Hippocampal formation (tissue), 2 donors: Measurements from ENCODE around the gene RPL12.

Source experiments
- DNase-seq, 2 donors: peaks; one replicate each; lab custom pipeline; 2025; lab: John Stamatoyannopoulos, UW

The RPL12 gene

DNA sequence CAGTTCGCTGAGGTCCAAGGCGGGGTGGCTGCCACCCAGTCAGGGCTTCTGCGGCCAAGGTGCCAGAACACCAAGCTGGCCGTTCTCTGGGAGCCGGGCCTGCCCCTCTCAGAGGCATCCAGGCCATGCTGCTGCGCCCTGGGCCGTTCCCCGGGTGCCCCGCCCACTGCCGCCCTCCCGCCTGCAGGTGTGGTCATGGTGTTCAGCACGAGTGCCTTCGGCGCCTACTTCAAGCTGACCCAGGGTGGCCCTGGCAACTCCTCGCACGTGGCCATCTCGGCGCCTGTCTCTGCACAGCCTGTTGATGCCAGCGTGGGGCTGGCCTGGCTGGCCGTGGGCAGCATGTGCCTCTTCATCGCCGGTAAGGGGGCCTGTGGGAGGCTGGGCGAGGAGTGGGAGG is 46.6 kb downstream of the RPL12 start:
- DNase-seq: no peak

DNA sequence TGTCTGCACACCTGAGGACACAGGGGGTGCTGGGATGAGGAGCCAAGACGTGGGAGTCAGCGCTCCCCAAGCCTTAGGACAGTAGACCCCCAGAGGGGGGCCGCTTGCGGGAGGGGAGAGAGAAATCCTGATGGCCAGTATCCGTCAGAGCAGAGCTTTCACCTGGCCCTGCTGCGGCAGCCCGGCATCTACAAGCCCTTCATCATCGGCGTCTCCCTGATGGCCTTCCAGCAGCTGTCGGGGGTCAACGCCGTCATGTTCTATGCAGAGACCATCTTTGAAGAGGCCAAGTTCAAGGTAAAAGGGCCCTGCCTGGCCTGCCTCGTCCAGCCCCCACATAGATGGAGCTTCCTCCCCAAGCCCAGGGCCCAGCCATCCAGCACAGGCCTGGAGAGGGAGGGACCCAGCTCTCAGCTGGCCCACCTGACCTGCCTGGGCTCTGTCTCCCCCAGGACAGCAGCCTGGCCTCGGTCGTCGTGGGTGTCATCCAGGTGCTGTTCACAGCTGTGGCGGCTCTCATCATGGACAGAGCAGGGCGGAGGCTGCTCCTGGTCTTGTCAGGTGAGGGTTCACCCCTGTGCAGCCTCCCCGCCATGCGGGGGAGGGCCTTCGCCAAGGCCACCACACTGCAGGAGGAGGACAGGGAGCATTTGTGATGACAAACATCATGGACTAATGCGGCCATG is 47.6 kb downstream of the RPL12 start:
- no peak for DNase-seq

DNA sequence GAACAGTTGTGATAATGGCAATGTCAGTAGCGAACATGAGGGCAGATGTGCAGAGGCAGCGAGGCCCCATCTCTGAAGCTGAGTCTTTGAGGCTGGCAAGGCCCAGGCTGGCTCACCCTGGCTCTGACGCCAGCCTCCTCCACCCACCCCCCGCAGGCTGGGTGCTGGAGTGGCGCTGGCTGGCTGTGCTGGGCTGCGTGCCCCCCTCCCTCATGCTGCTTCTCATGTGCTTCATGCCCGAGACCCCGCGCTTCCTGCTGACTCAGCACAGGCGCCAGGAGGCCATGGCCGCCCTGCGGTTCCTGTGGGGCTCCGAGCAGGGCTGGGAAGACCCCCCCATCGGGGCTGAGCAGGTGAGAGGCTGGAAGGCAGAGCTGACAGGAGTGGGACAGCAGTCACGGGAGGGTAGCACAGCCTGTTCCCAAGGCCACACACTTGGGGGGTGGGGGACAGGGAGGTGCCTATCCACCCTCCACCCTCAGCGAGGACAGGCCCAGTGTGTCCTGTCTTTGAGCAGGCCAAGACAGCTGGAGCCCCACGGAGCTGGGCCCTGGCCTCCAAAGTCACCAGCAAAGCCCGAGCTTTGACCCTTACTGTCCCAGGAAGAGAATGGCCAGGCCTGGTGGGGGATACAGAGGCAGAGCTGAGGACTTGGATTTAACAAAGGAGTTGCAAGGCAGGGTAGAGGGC is 48.7 kb downstream of the RPL12 start:
- DNase-seq: no peak

DNA sequence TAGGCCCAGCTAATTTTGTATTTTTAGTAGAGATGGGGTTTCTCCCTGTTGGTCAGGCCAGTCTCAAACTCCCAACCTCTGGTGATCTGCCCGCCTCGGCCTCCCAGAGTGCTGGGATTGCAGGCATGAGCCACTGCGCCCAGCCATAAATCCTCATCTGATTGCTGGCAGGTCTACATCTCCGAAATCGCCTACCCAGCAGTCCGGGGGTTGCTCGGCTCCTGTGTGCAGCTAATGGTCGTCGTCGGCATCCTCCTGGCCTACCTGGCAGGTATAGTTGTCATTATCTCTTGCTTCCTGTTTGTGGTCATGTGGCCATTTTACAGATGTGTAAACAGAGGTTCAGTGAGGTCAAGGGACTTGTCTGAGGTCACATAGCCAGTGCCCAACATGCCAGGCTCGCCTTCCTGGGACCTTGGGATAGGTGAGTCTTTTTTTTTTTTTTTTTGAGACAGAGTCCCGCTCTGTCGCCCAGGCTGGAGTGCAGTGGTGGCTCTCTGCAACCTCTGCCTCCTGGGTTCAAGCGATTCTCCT is 51.4 kb downstream of the RPL12 start:
- DNase-seq: no peak

DNA sequence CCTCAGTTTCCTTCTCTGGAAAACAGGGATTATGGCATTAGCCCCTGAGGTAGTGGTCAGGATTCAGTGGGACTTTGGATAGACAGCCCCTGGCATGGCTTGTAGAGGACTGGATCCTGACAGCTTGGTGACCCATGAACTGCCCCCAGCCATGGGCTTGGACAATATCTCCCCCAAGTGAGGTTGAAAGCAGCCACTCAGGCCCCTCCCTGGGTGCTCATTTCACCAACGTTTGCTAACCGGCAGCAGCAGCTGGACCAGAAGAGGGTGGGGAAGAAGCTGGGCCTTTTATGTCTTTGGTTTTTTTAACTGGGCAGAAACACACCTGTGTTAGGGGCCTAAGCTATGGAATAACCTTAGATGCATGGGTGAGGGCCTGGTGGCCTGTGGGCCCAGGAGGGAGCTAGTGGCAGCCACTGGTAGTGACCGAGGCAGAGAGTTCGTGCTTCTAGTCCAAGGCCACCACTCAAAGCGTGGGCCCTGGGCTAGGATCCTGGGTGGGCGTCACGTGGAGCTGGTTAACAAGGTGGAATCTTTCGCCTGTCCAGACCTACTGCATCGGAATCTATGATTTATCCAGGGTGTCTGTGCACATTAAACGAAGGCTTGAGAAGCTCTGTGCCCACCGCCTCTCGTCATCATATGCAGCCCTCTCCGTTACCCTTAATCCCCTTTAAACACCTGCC is 52.3 kb downstream of the RPL12 start:
- DNase-seq: no peak

DNA sequence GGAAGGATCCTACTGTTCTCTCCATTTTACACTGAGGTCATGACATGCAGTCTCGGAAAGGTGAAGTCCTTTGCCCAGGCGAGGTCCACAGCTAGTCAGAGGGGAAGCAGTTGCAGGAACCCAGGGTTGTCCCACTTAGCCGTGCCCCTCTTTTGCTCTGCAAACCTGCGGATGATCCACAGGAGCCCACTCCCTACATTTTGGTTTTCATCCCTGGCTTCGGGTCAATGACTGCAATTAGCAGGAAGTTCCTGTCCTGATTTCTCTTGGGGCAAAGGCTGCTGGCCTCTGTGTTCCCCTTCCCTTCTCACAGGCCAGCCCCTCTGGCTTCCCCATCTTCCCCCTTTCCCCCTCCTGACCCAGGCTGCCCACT is 52.9 kb downstream of the RPL12 start:
- DNase-seq: no peak
